ENCODE results near the gene BCL6. TPM values are rescaled to one million over a fixed set of nuclear protein-coding genes. Genes with fewer than 3 reads are reported as not detected.

Gene BCL6
- total RNA-seq, 1 donor from 2014 or later = 86.6 TPM

DNA sequence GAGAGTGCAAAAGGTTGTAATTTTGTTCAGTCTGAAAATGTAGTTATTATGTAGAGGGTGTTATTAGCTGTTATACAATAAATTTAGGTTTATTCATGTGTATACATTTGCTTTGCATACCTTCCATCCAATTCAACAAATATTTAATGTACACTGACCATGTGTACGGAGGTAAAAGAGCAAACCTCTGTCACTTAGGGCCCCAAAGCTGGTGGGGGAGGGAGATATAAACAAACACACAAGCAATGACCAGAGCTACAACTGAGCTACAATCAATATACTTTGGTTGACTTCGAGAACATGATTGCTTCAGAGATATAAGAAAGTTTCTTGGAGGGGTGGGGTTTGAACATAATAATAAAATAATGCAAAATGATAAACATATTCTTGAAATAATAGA lies 17.5 kb upstream of the BCL6 start:
- no peak for DNase-seq (ENCODE audit: low read depth)

GRCh38 chr3:187759601-187760000 lies 14.3 kb upstream of the BCL6 start:
- no peak for DNase-seq (ENCODE audit: low read depth)

GRCh38 chr3:187758318-187758955 lies 13.2 kb upstream of the BCL6 start:
- no peak for DNase-seq (ENCODE audit: low read depth)

GRCh38 chr3:187753516-187753915 lies 8.2 kb upstream of the BCL6 start:
- no peak for DNase-seq (ENCODE audit: low read depth)

DNA sequence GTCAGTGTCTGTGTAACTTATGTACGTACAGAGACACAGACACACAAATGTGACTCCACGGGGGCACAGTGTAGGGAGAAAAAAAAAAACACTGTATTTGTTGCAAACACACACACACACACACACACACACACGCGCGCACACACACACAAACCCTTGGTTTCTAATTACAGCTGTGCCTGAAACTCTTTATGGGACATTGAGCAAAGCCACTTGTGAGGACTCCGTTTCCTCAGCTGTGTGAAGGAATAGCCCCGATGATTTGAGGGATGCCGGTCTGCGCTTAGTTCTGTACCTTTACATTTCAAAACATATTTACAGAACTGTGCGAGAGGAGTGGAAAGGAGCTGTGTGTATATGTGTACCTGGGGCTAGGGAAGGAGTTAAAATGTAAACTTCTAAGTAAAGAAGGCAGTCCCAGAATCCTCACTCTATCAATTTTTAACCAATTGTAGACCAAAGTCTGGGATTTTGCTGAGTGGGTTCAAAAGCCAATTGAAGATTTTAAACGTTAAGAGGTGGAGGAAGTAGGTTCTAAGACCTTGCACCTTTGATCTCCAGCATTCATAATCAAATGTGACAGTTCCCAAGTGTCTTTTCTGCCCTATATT lies 5.3 kb upstream of the BCL6 start:
- peak; percentile 72 for DNase-seq (ENCODE audit: low read depth)

- peak; percentile 90 for DNase-seq (ENCODE audit: low read depth)
Observed at GRCh38 chr3:187750006-187750512, 4.8 kb upstream of the BCL6 start.

- DNase-seq (ENCODE audit: low read depth) = peak; percentile 97
Observed at GRCh38 chr3:187748050-187748481, 2.8 kb upstream of the BCL6 start.

DNA sequence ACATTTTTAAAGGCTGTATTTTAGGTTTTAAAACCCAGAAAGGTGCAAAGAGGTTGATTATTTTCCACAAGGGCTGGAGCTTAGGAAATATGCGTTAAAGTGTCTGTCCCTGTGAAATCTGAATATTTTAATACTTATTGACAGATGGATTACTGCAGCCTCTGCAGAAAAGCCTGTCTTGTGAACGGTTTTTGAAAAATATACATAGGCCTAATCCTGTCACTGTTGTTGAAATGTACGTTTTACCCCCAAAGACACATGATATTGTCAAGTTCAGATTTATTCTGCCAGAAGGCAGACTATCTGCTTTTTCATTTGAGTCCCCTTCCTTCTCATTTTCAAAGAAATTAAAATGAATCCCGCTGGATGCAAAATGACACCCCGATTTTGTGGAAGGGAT lies 2.2 kb upstream of the BCL6 start:
- peak; percentile 6 for DNase-seq (ENCODE audit: low read depth)

GRCh38 chr3:187746442-187747281 lies 1.4 kb upstream of the BCL6 start:
- peak; percentile 62 for DNase-seq (ENCODE audit: low read depth)

GRCh38 chr3:187746059-187746441 lies 782 bp upstream of the BCL6 start:
- no peak for DNase-seq (ENCODE audit: low read depth)

DNA sequence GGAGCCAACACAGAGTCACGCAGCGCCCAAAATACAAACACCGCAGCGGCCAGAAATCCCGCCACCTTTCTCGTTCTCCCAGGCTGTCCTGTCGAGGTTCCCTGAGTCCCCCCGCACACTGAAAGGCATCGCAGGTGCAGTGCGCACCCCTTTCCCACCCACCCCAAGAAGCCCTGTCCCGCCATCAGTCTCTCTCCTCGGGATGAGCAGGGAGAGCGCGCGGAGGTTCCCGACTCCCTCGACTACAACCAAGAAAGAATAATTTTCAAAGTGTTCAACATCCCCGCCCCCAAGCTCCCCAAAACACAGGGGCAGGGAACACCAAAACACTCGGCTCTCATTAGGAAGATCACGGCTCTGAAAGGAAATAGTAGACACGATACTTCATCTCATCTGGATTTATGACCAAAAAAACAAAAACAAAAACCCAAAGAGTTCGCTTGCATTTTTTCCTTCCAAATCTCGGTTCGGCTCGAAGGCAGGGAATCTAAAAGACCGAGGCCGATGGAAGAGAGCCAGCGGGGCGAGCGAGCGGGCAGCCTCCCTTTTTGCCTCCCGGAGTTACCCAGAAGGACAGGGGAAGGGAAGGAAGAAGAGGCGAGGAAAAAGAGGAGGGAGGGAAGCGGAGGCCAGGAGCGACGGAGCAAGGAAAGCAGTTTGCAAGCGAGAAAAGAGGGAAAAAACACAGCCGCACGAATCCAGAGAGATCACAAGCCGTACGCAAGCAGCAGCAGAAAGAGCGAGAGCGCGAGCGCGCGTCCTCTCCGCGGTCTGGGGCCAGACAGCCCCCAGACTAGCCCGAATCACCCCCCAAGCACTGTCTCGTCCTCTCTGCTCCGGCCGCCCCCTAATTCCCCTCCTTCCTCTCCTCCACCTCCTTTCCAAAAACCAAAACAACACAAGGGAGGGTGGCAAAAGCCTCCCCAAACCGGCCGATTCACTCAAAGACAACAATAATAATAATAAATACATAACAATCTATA lies 808 bp downstream of the BCL6 start:
- peak; percentile 57 for DNase-seq (ENCODE audit: low read depth)

GRCh38 chr3:187743195-187744141 lies 1.8 kb downstream of the BCL6 start:
- DNase-seq (ENCODE audit: low read depth) = peak; percentile 61

- DNase-seq (ENCODE audit: low read depth) = peak; percentile 77
Observed at GRCh38 chr3:187742351-187743171, 2.7 kb downstream of the BCL6 start.

- DNase-seq (ENCODE audit: low read depth) = peak; percentile 82
Observed at GRCh38 chr3:187741403-187742350, 3.6 kb downstream of the BCL6 start.

DNA sequence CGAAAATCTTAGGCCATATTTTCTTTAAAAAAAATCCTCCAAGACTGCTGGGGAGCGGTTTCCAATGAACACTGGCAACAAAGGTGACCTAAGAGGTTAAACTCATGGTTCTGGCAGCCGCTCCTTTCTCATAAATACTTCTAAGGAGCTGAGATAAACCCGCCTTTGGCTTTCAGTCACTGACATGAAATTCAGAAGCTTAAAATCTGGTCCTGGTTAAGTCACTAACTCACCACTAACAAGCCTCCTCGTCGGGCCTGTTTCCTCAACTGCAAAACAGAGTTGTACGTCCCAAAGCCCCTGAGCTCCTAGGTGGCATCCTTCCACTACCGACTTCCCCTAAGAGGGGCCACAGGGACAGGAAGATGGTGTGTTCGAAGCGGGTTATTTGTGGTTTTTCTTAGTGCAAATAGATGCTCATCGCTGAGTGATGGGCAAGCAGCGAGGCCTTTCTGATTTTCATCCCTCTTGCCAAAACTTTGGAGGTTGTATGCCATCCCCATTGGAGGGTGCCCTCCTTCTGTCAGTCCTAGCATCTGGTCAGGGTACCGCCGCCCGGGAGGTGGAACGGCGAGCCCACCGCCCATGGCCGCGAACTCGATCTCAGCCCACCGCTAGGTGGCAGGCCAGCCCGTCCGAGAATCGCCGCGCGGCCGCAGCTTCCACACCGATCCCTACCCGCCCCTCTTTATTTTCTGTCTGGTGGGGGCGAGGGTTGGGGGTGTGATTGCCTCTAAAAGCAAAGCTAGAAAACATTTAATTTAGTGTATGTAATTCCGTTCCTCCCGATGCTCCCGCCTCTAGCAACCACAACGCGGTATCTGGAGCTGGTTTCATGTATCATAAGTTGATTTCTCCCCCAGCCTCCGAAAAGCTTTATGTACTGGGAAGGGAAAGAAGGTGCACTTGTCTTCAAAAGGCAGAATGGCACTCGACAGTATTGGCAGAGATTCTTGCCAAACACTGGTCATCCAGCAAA lies 4.6 kb downstream of the BCL6 start:
- DNase-seq (ENCODE audit: low read depth) = peak; percentile 68

DNA sequence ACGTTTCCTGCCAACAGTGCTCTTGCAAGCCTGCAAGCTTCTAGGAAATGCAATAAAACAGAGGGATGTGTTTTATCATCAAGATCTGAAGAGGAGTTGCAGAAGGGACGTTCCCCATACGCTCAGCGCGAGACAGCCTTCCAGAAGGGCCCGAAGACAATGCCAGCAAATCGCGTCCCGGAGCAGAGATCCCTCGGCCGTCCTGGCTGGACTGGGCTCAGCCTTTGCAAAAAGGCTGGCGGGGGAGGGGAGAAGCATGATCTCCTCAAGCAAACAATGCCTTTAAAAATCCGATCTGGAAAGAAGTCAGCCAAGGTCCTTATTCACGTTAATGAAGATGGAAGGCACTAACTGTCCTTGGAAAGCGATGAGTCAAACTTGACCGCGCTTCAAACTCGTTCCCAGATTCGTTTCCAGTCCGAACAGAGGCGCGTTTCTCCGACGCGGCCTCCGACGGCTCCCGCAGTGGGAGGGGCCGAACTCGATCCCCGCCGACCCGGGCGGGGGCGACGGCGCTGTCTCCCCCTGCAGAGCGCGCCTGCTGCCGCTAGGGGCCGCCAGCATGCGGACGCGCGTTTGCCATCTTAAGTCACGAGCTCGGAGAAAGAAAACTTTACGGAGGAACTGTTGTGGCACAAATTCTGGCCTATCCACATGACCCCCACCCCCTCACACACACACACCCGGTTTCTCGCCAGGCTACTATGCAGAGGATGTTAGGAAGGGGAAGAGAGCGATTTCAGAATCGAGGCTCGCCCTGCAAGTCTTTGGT lies 5.5 kb downstream of the BCL6 start:
- DNase-seq (ENCODE audit: low read depth) = peak; percentile 91

Measured in myocyte (in vitro differentiated cells).